Thyroid gland (tissue), 4 donors: ENCODE results near the gene B3GNT4.

ENCODE experiments used
- CTCF ChIP-seq, 6 experiments: fragments of 200-600 bp in 3 of 6; fragments of 450-650 bp in 3 of 6; sonication (generic) in 3 of 6; IDR thresholded peaks; one replicate each; pipeline ENCODE4 v1.5.1; 2016 to 2019; ENCODE audit warnings: antibody characterized with exemption in 6 of 6, mild to moderate bottlenecking in 2 of 6, inconsistent platforms in 1 of 6, moderate library complexity in 1 of 6
- POLR2A ChIP-seq, 2 donors: fragments of 450-650 bp; IDR thresholded peaks; one replicate each; pipeline ENCODE4 v1.6.1; 2017; ENCODE audit warnings: antibody characterized with exemption in 2 of 2, mild to moderate bottlenecking in 2 of 2, moderate library complexity in 1 of 2

DNA sequence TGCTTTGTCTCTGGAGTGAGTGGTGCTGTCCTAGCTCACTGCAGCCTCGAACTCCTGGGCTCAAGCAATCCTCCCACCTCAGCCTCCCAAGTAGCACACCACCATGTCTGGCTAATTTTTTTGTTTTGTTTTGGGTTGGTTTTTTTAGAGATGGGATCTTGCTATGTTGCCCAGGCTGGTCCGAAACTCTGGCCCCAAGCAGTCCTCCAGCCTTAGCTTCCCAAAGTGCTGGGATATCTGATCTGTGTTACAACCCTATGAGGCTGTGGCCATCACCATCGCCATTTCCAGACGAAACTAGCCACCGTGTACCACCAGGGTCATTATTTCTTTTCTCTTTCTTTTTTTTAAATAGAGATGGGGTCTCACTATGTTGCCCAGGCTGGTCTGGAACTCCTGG is 32.1 kb upstream of the B3GNT4 start:
- no peak for TF ChIP-seq CTCF (IDR thresholded peaks at IDR 0.05)
- no peak for TF ChIP-seq POLR2A (IDR thresholded peaks at IDR 0.05)
